ENCODE measurements around the gene SMOC1.

- TF ChIP-seq ZNF274 (IDR thresholded peaks at IDR 0.05; ENCODE audit: low read depth, low read length): no peak
- no peak for TF ChIP-seq YY1 (IDR thresholded peaks at IDR 0.05; ENCODE audit: insufficient read depth, insufficient read length)
Observed at GRCh38 chr14:69880893-69881292, 1.7 kb downstream of the SMOC1 start.
